HEK293T (cell line): ENCODE data around the gene CPA4.
A peak's percentile ranks its signal among the peaks of the same experiment; 100 is the strongest.

Source experiments
- ELF4 ChIP-seq: fragments of 450-650 bp; IDR thresholded peaks from 2 replicates; pipeline ENCODE4 v1.6.1; 2017; ENCODE audit warnings: antibody characterized with exemption
- FOXK2 ChIP-seq: fragments of 450-650 bp; IDR thresholded peaks from 2 replicates; pipeline ENCODE4 v1.6.1; 2016; ENCODE audit warnings: mild to moderate bottlenecking
- PKNOX1 ChIP-seq: fragments of 450-650 bp; IDR thresholded peaks from 2 replicates; pipeline ENCODE4 v1.6.1; 2016
- SP1 ChIP-seq: fragments of 450-650 bp; IDR thresholded peaks from 2 replicates; pipeline ENCODE4 v1.6.1; 2017

DNA sequence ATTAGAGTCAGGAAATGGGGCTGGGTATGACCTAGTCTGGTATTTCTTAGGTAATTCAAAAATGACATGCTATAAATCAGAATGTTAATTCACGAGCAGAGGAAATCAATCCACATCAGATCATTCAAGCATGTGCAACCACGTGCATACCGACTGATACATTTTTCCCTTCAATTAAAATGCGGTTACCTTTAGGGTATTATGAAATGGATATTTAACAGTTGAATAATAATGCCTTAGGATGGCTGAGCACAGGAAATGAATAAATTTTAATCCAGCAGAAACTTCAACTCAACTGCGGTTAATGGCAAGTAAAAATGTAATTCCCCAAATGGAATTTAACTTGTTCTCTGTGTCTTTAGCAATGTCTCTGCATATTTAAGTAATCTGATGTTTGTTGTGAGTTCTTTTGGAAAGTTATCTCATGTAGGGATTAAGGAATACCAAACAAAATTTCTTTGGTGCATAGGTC lies 17.1 kb upstream of the CPA4 start:
- TF ChIP-seq PKNOX1 (peak; percentile 66), SP1 (no peak), FOXK2 (no peak), ELF4 (no peak)
